Measurements from ENCODE around the gene MICOS13.

MICOS13 gene

DNA sequence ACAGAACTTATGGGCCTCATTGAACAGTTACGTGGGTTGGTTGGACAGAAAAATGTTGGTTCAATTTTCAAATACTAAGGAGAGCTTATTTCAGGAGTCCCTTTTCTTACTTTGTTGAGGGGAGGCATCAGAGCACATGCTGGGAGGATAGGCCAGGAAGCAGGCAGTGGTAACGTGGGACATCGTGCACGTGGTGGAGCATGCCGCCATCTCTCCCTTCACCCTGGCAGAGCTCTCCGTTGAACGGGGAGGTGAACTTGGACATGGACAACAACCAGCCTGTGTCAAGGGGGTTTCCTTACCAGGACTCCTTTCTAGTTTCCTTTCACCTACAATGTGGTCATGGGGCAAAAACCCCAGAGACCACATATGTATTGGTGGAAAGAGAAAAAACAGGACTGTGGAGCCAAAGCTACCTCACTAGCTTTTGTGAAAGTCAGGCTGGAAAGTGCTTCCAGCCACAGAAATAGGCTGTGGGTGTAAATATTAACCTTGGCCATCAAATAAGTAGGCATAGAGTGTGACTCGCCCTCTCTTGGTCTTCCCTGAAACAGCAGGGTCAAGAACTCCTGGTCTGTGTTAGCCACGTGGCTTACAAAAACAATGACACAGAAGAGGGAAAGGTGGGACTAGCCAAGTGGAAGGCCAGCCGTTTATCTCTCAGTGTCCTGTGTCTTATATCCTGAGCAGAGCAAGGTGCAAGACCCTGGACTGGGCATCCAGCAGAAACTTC lies 14.4 kb downstream of the MICOS13 start:
- DNase-seq: no peak

GRCh38 chr19:5664515-5664914 lies 15.8 kb downstream of the MICOS13 start:
- DNase-seq: no peak

GRCh38 chr19:5663904-5664303 lies 16.4 kb downstream of the MICOS13 start:
- DNase-seq: no peak

GRCh38 chr19:5661483-5661882 lies 18.8 kb downstream of the MICOS13 start:
- no peak for DNase-seq

GRCh38 chr19:5655412-5655811 lies 24.9 kb downstream of the MICOS13 start:
- no peak for DNase-seq

DNA sequence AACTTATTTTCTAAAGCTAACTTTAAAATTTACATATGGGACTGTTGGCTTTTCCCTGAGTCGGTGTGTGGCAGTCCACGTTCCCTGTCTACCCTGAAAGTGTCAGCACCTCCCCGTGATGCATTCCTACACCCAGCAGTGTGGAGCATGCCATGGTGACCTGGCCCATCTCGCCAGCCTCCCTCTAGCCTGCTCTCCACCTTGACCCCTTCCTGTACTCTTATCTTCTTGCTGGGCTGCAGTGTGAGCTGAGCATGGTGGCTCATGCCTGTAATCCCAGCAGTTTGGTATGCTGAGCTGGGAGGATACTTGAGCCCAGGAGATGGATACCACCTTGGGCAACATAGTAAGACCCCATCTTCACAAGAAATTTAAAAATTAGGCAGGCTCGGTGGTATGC lies 25.4 kb downstream of the MICOS13 start:
- no peak for DNase-seq

DNA sequence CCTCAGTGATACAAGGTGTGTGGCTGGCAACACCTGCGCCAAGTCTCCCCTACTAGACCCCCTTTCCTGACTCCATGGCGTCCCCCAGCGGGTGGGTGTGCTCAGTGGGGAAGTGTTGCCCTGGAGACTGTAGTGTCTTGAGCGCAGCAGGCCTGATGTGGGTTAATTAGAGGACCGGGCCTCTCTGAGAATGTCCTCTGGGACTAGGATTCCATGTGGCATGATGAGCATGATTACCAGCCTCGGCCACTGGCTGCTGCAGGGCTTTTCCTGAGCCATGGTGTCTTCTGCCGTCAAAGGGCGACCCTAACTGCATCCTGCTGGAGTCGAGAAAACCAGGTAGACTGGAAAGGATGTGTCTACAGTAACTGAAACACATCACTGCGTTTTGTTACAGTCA lies 28.1 kb downstream of the MICOS13 start:
- DNase-seq: no peak

DNA sequence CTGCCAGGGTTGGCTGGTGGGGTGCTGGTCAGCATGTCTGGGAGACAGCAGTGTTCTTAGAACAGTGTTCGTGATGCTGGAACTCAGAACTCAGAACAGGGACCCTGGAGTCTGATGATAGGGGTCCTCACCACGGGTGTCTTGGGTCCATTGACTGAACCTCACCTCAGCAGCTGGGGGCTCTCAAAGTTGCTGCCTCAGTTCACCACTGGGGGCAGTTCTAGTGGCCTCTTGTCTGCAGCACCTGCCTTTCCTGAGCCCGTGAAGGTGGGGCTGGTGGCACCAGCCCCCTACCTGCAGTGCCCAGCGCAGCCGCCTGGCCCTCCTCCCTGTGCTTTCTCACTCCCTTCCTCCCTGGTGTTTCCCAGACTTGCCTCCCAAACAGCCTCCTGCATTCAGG lies 29.0 kb downstream of the MICOS13 start:
- no peak for DNase-seq

DNA sequence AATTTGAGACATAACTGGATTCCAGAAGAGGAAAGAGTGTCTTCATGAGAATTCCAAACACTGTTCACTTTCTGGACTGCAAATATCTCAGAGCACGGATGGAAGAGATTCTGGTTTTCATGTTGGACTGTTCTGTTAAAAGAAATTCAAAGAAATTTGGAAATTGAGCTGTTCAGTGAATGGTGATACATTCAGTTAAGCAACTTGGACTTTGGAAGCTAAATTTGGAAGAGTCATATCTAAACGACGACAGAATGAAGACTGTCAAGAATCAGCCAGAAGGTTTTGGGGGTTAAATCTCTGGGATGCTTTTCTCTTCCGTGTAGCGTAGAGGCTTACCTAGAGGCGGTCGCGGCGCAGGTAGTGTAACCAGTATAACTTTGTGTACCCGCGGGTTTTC lies 31.9 kb downstream of the MICOS13 start:
- DNase-seq: no peak

- DNase-seq: no peak
Measured at GRCh38 chr19:5646703-5647102, 33.6 kb downstream of the MICOS13 start.

DNA sequence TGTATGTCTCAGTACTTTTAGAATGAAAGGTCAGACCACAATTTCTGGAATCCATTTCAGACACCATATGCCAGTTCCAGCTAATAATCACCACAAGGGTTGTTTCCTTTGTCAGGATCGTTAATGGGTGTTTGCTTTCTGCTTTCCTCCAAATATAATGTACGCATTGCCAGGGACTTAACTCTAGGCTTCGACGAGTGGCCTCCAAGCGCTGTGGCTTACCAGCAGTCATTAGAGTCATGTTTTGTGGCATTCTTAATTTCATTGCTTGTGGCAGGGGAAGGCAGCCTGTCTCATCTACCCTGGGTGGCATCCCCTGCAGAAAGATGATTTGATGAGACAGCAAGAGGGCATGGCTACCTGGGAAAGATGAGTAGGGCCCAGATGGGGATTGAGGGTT lies 34.9 kb downstream of the MICOS13 start:
- no peak for DNase-seq

DNA sequence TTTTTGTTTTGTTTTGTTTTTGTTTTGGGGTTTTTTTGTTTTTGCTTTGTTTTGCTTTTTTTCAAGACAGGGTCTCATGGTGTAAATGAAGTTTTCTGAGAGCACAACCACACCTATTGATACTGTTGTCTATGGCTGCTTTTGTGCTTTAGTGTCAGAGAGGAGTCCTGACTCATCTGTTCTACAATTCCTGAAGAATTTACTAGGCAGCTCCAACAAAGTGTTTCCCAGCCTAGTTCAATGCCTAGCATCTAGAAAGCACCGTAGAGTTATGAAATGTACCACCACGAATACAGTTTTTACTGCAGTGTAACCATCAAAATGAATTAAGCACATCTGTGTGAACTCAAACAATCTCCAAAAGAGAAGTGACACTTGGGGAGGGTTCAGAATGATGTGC lies 36.3 kb downstream of the MICOS13 start:
- no peak for DNase-seq

DNA sequence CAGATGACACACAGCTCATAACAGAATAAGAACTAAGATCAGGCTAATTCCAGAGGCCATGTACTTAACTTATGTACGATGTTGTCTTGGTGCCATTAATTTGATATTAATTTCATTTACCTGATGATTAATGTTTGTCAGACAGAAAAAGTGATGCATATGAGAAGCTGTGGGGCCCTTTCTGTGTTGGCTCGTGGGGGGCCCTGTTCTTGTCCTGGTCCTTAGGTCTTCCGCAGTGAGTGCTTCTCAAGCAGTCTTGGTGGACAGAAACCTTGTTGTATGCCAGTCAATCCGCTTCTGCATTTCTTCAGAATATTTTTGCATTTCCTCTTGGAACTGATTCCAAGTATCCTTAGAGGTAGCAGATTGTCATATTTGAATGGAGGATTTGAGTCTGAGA lies 37.3 kb downstream of the MICOS13 start:
- no peak for DNase-seq

- DNase-seq: no peak
Measured at GRCh38 chr19:5642204-5642603, 38.1 kb downstream of the MICOS13 start.

- DNase-seq: no peak
Measured at GRCh38 chr19:5641171-5641570, 39.1 kb downstream of the MICOS13 start.

DNA sequence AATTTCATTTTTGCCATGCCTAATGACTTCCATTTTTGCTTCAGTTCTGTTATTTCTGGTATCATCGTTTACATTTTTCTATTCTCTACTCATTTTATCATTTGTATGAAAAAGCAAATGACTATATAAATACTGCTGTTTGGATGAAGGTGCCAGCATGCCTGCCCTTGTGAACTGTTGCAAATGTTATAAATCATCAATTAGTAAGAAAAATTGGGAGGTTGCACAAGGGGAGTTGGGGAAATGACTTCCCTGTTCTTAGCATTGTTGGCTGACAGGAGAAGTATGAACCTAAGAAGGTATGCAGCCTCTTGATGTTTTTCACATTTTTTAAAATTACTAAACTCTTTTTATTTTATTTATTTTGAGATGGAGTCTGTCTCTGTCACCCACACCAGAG lies 42.3 kb downstream of the MICOS13 start:
- DNase-seq: no peak

- peak; percentile 50 for DNase-seq
Measured at GRCh38 chr19:5635427-5635826, 44.9 kb downstream of the MICOS13 start.

DNA sequence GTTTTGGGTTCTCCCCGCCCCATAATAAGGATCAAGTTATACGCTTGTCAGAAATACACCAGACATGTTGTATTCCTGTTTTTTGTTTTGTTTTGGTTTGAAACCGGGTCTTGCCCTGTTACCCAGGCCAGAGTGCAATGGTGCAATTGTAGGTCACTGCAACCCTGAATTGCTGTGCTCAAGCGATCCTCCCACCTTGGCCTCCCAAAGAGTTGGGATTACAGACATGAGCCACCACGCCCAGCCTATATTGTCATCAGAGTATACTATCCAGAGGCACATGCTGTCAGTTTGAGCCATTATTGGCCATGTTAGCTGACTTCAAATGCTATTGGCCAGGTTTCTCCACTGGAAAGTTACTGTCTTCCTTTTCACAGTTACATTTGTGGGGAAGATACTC lies 47.7 kb downstream of the MICOS13 start:
- no peak for DNase-seq

DNA sequence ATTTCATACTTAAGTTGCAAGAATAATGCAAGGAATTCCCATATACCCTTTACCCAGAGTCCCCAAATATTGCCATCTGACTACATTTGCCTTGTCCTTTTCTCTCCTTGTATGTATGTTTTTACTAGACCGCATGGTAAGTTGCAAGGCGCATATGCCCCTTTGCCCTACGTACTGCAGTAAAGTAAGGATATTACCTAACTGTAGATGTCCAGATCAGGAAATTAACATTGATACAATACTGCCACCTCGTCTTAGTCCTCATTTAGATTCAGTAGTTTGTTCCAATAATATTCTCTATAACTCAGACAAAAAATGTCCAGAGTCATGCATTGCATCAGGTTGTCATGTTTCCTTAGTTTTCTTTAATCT lies 48.1 kb downstream of the MICOS13 start:
- DNase-seq: no peak

DNA sequence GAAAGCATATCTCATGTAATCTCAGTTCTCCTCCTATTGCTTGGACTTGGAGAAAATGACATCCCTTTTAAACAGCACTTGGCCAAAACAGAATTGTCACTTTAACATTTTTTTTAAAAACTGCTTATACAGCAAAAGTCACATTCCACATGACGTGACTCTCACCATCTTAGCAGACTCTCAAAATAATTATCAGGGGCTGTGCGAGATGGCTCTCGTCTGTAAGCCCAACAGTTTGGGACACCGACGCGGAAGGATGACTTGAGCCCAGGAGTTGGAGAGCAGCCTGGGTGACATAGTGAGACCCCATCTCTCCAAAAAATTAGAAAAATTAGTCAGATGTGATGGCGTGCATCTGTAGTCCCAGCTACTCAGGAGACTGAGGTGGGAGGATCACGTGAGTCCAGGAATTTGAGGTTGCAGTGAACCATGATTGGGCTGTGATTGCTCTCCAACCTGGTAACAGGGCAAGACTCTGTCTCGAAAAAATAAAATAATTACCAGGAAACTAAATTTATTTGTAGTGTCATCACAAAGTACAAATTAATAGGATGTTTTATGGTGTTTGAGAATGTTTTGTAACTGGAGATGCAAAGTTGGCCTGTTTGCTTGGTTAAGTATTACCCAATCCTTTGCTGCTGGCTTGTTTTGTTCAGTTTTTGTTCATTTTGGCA lies 48.6 kb downstream of the MICOS13 start:
- no peak for DNase-seq

DNA sequence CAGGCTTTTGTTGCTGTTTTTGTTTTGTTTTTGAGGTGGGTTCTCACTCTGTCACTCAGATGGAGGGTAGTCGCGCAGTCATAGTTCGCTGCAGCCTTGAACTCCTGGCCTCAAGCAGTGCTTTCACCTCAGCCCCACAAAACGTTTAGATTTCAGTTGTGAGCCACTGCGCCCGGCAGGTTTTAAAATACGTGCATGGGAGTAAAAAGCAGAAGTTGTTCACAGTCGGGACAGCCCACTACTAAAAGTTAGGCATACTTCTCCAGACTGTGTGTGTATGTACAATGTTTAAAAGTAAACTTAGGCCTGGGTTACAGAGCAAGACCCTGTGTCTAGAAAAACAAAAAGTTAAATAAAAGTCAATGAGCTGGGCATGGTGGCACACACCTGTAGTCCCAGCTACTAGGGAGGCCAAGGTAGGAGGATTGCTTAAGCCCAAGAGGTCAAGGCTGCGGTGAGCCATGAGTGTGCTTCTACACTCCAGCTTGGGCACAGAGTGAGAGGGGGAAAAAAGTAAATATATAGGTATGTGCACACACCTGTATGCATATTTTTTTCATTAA lies 51.3 kb downstream of the MICOS13 start:
- no peak for DNase-seq

DNA sequence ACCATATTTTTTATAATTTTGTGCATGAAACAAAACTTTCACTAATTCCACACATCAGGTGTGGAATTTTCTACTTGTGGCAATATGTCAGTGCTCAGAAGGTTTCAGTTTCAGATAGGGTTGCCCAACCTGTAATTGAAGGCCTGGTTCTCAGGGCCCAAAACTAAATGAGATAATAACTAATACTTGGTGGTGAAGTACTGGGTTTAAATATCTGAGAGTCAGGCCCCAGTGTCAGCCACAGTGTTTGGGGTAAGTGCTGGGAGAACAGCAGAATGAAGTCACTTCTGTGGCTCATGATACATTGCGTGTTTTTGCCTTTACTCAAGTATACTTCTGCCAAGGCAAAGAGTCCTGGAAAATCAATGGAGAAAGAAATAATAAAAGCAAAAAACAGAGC lies 51.9 kb downstream of the MICOS13 start:
- no peak for DNase-seq

All from NCI-H1048 (cell line).